ENCODE results near the gene CYB5D1.

Gene CYB5D1

DNA sequence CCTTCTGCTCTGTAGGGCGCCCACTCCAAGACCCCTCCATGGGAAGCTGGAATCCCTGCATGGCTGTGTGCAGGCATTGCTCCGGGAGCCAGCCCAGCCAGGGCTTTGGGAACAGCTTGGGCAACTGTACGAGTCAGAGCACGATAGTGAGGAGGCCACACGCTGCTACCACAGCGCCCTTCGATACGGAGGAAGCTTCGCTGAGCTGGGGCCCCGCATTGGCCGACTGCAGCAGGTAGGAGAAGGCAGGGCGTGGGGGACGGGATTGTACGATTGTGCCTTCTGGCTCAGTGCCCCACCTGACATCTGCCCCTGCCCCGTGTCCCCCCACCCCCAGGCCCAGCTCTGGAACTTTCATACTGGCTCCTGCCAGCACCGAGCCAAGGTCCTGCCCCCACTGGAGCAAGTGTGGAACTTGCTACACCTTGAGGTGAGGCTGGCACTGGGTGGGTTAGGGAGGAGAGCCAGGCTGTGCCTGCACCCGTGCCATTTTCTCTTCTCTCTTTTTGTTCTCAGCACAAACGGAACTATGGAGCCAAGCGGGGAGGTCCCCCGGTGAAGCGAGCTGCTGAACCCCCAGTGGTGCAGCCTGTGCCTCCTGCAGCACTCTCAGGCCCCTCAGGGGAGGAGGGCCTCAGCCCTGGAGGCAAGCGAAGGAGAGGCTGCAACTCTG lies 11.6 kb upstream of the CYB5D1 start:
- DNase-seq: no peak

DNA sequence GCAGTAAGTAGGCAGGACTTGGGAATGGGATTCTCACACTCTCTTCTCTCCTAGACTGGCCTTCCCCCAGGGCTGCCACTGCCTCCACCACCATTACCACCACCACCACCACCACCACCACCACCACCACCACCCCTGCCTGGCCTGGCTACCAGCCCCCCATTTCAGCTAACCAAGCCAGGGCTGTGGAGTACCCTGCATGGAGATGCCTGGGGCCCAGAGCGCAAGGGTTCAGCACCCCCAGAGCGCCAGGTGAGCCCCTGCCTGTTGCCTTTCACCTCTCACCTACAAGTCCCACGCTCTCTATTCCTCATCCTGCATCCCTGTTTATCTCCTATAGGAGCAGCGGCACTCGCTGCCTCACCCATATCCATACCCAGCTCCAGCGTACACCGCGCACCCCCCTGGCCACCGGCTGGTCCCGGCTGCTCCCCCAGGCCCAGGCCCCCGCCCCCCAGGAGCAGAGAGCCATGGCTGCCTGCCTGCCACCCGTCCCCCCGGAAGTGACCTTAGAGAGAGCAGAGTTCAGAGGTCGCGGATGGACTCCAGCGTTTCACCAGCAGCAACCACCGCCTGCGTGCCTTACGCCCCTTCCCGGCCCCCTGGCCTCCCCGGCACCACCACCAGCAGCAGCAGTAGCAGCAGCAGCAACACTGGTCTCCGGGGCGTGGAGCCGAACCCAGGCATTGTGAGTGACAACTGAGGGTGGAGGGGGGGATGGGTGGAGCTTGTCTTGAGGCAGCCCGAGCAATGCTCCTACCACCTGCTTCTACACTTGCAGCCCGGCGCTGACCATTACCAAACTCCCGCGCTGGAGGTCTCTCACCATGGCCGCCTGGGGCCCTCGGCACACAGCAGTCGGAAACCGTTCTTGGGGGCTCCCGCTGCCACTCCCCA lies 10.8 kb upstream of the CYB5D1 start:
- no peak for DNase-seq

DNA sequence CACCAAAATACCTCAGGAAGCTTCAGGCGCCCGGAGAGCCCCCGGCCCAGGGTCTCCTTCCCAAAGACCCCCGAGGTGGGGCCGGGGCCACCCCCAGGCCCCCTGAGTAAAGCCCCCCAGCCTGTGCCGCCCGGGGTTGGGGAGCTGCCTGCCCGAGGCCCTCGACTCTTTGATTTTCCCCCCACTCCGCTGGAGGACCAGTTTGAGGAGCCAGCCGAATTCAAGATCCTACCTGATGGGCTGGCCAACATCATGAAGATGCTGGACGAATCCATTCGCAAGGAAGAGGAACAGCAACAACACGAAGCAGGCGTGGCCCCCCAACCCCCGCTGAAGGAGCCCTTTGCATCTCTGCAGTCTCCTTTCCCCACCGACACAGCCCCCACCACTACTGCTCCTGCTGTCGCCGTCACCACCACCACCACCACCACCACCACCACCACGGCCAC lies 9.6 kb upstream of the CYB5D1 start:
- DNase-seq: no peak

DNA sequence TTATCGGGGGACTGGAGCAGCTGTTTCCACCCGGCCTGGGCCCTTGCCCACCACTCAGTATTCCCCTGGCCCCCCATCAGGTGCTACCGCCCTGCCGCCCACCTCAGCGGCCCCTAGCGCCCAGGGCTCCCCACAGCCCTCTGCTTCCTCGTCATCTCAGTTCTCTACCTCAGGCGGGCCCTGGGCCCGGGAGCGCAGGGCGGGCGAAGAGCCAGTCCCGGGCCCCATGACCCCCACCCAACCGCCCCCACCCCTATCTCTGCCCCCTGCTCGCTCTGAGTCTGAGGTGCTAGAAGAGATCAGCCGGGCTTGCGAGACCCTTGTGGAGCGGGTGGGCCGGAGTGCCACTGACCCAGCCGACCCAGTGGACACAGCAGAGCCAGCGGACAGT lies 9.1 kb upstream of the CYB5D1 start:
- DNase-seq: no peak

DNA sequence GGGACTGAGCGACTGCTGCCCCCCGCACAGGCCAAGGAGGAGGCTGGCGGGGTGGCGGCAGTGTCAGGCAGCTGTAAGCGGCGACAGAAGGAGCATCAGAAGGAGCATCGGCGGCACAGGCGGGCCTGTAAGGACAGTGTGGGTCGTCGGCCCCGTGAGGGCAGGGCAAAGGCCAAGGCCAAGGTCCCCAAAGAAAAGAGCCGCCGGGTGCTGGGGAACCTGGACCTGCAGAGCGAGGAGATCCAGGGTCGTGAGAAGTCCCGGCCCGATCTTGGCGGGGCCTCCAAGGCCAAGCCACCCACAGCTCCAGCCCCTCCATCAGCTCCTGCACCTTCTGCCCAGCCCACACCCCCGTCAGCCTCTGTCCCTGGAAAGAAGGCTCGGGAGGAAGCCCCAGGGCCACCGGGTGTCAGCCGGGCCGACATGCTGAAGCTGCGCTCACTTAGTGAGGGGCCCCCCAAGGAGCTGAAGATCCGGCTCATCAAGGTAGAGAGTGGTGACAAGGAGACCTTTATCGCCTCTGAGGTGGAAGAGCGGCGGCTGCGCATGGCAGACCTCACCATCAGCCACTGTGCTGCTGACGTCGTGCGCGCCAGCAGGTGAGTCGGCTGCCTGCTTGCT lies 8.6 kb upstream of the CYB5D1 start:
- DNase-seq: no peak

DNA sequence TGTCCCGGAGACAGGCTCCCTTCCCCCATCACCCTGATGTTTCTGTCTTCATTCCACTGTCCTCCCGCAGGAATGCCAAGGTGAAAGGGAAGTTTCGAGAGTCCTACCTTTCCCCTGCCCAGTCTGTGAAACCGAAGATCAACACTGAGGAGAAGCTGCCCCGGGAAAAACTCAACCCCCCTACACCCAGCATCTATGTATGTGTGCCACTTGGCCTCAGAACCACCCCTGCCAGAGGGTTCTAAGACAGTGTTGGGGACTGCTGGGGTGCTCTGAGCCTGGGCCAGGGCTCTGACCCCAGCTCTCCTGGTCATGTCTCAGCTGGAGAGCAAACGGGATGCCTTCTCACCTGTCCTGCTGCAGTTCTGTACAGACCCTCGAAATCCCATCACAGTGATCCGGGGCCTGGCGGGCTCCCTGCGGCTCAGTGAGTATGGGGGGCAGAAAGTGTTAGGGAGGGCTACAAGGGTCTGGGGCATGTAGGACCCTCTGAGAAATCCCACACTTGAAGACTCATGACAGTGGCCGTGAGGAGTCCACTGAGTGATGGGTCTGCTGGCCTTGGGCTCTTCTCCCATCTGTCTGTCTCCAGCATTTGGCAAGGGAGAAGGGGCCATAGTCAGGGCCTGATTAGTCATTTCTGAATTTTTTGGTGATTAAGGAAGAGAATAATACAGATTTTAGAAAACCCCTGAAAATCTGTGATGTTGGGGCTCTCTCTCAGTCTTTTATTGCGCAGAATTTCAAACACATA lies 7.9 kb upstream of the CYB5D1 start:
- DNase-seq: no peak

DNA sequence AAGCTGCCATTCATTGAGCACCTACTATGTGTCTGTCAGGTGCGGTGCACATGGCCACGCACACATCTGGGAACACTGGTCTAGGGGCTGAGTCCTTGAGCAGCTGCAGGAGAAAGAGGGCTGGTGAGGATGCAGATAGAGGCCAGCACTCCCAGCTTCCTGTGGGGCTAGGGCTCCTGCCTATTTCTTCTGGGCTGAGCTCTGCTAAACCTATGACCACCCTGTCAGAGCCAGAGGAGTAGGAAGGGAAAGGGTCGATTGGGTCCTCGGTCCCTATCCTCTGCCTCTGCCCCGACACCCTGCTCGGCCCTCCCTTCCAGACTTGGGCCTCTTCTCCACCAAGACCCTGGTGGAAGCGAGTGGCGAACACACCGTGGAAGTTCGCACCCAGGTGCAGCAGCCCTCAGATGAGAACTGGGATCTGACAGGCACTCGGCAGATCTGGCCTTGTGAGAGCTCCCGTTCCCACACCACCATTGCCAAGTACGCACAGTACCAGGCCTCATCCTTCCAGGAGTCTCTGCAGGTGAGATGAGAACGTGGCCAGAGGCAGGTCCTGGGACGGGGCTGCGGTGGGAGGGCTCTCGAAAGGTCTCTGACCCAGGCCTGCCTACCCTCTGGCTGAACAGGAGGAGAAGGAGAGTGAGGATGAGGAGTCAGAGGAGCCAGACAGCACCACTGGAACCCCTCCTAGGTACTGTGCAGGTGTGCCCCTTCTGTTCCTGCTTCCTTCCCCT lies 6.9 kb upstream of the CYB5D1 start:
- DNase-seq: no peak

DNA sequence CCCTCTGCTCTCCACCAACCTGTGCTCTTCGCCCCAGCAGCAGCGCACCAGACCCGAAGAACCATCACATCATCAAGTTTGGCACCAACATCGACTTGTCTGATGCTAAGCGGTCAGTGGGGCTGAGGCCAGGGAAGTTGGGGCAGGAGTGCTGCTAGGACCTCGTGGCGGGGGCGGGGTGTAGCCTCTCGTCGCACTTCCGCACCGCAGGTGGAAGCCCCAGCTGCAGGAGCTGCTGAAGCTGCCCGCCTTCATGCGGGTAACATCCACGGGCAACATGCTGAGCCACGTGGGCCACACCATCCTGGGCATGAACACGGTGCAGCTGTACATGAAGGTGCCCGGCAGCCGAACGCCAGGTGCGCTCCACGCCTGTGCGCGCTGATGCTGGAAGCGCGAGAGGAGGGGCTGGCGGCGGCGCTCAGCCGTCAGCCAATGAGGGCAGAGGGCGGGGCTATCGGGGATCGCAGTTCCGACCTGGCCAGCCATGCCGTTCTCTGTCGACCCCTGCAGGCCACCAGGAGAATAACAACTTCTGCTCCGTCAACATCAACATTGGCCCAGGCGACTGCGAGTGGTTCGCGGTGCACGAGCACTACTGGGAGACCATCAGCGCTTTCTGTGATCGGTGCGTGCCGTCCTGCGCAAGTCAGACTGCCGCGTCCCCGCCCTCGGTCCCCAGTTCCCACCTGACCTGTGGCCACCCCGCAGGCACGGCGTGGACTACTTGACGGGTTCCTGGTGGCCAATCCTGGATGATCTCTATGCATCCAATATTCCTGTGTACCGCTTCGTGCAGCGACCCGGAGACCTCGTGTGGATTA lies 6.2 kb upstream of the CYB5D1 start:
- peak; percentile 52 to 82 for DNase-seq

DNA sequence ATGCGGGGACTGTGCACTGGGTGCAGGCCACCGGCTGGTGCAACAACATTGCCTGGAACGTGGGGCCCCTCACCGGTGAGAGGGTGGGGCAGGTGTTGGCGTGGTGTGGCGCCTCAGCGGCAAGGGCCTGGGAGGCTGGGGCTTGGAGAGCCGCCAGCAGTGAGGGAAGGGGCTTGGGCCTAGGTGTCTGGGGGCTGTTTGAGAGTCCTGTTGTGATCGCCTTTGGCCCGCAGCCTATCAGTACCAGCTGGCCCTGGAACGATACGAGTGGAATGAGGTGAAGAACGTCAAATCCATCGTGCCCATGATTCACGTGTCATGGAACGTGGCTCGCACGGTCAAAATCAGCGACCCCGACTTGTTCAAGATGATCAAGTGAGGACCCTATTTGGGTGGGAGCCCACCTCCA lies 5.5 kb upstream of the CYB5D1 start:
- DNase-seq: no peak

DNA sequence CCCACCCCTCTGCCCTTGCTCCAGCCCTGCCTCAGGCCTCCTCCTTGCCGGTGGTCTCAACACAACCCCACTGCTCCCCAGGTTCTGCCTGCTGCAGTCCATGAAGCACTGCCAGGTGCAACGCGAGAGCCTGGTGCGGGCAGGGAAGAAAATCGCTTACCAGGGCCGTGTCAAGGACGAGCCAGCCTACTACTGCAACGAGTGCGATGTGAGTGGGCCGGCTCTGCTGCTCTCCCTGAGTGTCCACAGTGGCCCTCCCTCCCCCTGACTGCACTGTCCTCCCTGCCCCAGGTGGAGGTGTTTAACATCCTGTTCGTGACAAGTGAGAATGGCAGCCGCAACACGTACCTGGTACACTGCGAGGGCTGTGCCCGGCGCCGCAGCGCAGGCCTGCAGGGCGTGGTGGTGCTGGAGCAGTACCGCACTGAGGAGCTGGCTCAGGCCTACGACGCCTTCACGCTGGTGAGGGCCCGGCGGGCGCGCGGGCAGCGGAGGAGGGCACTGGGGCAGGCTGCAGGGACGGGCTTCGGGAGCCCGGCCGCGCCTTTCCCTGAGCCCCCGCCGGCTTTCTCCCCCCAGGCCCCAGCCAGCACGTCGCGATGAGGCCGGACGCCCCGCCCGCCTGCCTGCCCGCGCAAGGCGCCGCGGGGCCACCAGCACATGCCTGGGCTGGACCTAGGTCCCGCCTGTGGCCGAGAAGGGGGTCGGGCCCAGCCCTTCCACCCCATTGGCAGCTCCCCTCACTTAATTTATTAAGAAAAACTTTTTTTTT lies 4.7 kb upstream of the CYB5D1 start:
- no peak for DNase-seq

DNA sequence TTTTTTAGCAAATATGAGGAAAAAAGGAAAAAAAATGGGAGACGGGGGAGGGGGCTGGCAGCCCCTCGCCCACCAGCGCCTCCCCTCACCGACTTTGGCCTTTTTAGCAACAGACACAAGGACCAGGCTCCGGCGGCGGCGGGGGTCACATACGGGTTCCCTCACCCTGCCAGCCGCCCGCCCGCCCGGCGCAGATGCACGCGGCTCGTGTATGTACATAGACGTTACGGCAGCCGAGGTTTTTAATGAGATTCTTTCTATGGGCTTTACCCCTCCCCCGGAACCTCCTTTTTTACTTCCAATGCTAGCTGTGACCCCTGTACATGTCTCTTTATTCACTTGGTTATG lies 4.1 kb upstream of the CYB5D1 start:
- no peak for DNase-seq

DNA sequence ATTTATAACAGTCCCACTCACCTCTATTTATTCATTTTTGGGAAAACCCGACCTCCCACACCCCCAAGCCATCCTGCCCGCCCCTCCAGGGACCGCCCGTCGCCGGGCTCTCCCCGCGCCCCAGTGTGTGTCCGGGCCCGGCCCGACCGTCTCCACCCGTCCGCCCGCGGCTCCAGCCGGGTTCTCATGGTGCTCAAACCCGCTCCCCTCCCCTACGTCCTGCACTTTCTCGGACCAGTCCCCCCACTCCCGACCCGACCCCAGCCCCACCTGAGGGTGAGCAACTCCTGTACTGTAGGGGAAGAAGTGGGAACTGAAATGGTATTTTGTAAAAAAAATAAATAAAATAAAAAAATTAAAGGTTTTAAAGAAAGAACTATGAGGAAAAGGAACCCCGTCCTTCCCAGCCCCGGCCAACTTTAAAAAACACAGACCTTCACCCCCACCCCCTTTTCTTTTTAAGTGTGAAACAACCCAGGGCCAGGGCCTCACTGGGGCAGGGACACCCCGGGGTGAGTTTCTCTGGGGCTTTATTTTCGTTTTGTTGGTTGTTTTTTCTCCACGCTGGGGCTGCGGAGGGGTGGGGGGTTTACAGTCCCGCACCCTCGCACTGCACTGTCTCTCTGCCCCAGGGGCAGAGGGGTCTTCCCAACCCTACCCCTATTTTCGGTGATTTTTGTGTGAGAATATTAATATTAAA lies 3.6 kb upstream of the CYB5D1 start:
- no peak for DNase-seq

DNA sequence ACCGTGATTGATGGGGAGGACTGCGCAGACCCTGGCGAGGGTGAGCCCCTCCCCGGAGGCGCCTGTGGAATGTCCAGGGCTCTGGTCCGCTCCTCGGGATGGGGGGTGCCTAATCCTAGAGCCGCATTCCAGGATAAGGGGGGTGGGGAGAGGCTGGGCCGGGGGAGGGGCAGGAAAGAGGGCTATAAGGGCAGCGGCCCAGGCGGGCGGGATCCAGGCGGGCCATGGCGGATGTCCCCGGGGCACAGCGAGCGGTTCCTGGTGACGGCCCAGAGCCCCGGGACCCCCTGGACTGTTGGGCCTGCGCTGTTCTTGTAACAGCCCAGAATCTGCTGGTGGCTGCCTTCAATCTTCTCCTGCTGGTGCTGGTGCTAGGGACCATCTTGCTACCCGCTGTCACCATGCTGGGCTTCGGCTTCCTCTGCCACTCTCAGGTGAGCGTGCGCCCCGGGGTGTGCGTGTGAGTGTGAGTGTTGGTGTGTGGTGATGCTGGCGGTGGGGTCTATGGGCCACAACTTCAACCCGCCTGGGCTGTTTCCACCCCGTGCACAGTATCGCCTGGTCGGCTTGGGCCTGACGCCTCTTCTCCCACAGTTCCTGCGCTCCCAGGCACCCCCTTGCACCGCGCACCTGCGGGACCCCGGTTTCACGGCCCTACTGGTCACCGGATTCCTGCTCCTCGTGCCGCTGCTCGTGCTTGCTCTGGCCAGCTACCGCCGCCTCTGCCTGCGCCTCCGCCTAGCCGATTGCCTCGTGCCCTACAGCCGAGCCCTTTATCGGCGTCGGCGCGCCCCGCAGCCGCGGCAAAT lies 2.7 kb upstream of the CYB5D1 start, which contains the start of gene TMEM88:
Gene TMEM88, plus strand, starts transcription at position 216 of the 809 bp plus-strand sequence. Its CDS starts 9 bp downstream, at position 225.
- DNase-seq: no peak

DNA sequence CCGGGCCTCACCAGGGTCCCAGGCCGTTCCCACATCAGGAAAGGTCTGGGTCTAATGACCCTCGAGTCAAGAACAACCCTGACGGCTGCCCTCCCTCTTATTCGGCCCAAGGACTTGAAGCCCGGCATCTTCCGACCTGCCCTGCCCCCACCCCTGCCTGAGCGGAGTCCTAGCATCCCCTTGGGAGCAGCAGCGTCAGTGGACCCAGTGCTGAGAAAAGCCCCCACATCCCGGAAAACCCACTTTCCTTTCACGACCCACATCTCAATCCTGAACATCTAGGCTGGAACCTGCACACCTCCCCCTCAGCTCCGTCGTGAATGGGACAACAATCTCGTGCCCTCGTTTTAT lies 2.2 kb upstream of the CYB5D1 start:
- DNase-seq: no peak

DNA sequence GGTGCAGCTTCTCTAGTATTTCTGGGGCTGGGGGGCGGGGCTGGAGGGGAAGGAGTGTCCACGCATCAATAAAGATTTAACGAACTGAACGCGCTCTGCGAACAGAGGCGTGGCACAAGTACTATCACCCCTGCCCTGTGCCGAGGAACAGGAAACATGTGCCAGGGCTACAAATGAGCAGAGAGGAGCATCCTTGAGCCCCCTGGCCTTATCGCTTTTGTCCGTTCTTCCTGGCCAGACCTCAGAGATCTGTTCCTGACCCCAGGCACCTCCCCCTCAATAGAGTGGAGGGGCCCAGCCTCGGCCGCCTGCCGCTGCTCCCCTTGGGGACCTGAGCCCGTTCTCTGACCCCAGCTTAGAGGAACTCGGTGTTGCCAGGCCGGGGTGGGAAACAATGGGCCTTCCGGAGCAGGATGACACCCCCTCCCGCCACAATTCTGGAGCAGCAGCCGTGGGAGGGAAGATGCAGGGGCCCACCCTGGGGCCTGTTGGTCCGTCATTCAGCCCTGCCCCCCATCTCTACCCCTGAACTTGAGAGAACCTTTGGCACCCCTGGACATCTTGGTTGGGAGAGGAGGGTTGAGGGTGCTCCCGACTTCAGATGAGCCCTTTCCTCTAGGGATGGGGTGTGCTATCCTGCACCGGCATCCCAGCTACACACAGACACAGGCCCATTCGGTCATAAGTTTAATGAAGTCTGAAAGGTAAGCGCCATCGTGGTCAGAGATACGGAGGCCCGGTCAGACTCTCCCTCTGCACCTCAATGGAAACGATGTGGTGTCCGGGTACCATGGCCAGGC lies 1.6 kb upstream of the CYB5D1 start:
- peak in 1 of 2 donors; percentile 49 for DNase-seq

DNA sequence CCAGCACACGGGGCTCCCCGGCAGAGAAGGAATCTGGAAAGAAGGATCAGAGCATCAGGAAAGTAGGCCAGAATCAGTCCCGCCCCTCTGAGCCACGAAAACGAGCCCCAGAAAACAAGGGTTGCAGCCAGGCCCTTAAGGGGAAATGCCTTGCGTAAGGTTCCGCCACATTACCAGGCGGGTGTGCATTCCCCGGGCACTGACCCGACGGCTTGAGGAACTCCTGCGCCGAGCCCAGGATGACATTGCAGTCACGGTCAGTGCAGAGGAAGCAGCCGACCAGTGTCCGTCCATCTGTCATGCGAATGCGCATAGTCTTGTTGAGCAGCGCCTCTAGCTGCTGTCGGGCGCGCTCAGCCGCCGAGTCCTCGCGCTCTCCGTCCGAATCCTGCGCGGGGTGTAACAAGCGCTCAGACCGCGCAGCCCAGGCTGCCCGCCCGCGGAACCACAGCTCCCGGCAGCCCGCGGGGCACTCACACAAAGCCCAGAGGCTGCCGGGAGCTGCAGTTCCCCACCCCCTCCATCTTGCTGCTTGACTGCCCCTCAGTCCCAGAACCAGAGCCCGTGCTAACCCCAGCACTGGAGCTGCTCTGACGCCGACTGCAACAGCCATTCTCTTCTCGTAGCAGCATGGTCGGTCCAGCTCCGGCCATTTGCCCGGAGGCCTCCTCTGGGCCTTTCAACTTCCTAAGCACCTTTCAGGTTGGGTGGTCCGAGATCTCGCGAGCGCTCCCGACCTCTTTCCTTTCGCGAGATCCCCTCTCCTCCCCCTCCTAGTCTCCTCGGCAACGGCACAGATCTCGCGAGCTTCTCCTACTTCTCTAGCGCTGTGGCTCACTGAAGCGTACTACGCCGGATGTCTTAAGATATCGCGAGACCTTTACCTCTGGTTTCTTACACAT lies 741 bp upstream of the CYB5D1 start, which contains the start of gene NAA38:
Gene NAA38, minus strand, starts transcription at position 749 of the 902 bp plus-strand sequence. Its CDS starts 96 bp downstream, at position 653.
- peak; percentile 91 to 99 for DNase-seq

DNA sequence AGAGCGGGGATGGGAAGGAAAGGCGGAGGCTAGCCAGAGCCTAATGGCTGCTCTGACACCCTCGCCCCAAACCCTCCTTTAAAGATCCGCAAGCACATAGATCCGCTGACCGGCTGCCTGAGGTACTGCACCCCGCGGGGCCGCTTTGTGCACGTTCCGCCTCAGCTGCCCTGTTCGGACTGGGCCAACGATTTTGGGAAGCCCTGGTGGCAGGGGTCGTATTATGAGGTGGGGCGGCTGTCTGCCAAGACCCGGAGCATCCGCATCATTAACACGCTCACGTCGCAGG lies 663 bp downstream of the CYB5D1 start:
- no peak for DNase-seq

All from bone marrow (tissue), 2 donors.